ENCODE results near the gene TWF1.

DNA sequence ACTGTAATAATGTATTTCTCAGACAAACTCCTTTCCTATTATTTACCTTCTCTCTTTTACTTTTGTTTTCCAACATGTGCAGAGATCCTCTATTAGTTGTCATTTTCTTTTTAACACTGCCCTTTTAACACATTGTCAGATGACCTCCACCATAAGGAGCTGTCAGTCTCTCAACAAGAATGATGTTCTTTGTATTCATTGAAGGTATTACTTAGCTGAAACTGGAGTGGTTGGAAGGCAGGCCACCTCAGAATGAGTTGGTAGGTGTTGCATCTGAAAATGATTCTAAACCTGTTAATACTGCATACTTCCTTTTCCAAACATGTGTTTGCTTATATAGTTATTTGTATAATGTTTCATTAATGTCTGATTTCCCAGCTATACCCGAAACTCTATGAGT lies 46.6 kb upstream of the TWF1 start:
- TF ChIP-seq RAD21 (IDR thresholded peaks at IDR 0.05; ENCODE audit: low read length) (no peak), POLR2A (IDR thresholded peaks at IDR 0.05; ENCODE audit: low read depth, low read length) (no peak), SMC3 (IDR thresholded peaks at IDR 0.05; ENCODE audit: low read depth, low read length) (no peak), RFX5 (IDR thresholded peaks at IDR 0.05; ENCODE audit: low read depth, low read length) (no peak)
- TF ChIP-seq, protein P1, sequence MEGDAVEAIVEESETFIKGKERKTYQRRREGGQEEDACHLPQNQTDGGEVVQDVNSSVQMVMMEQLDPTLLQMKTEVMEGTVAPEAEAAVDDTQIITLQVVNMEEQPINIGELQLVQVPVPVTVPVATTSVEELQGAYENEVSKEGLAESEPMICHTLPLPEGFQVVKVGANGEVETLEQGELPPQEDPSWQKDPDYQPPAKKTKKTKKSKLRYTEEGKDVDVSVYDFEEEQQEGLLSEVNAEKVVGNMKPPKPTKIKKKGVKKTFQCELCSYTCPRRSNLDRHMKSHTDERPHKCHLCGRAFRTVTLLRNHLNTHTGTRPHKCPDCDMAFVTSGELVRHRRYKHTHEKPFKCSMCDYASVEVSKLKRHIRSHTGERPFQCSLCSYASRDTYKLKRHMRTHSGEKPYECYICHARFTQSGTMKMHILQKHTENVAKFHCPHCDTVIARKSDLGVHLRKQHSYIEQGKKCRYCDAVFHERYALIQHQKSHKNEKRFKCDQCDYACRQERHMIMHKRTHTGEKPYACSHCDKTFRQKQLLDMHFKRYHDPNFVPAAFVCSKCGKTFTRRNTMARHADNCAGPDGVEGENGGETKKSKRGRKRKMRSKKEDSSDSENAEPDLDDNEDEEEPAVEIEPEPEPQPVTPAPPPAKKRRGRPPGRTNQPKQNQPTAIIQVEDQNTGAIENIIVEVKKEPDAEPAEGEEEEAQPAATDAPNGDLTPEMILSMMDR (conservative IDR thresholded peaks at IDR 0.05; ENCODE audit: low read depth, low read length), result no peak
- TF ChIP-seq, protein P2, sequence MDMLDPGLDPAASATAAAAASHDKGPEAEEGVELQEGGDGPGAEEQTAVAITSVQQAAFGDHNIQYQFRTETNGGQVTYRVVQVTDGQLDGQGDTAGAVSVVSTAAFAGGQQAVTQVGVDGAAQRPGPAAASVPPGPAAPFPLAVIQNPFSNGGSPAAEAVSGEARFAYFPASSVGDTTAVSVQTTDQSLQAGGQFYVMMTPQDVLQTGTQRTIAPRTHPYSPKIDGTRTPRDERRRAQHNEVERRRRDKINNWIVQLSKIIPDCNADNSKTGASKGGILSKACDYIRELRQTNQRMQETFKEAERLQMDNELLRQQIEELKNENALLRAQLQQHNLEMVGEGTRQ (IDR thresholded peaks at IDR 0.05; ENCODE audit: low read depth, low read length), result no peak
